H1 (cell line): ENCODE results near the gene APMAP. TPM values are rescaled to one million over a fixed set of nuclear protein-coding genes. Genes with fewer than 3 reads are reported as not detected.

Experiments
- CTCF ChIA-PET: fragments of 300-600 bp; sonication (Branson Sonifier 250); formaldehyde crosslinking; loops from one replicate; lab custom pipeline; 2021; ENCODE audit not compliant: partially characterized antibody; lab: Charles Lee
- POLR2A ChIA-PET: fragments of 300-600 bp; sonication (Branson Sonifier 250); formaldehyde crosslinking; loops from one replicate; lab custom pipeline; 2021; ENCODE audit warnings: inconsistent platforms; ENCODE audit not compliant: partially characterized antibody; lab: Charles Lee
- DNase-seq, 2 experiments: peaks; one replicate each; pipeline versions ENCODE4 v3.0.0 to v3.0.0-alpha.2; 2010 to 2022; ENCODE audit warnings: low spot score in 2 of 2, low read depth in 1 of 2, mixed read lengths in 1 of 2
- FAIRE-seq: peaks from 2 replicates; lab custom pipeline; 2011; peaks lifted over from hg19 to GRCh38; lab: Jason Lieb, UNC
- H2AFZ ChIP-seq: 2 replicates; pipeline ENCODE4 v1.8.1; 2012; ENCODE audit warnings: low read length, inconsistent platforms
- H2AK5ac ChIP-seq: 2 replicates; pipeline ENCODE4 v1.6.1; 2013; ENCODE audit warnings: low read depth, low read length
- H2BK120ac ChIP-seq: replicated peaks from 2 replicates; pipeline ENCODE3; 2013; ENCODE audit warnings: low read depth, low read length, inconsistent platforms
- H2BK12ac ChIP-seq: 2 replicates; pipeline ENCODE4 v1.6.1; 2013; ENCODE audit warnings: low read depth, low read length
- H2BK15ac ChIP-seq: 2 replicates; pipeline ENCODE4 v1.6.1; 2013; ENCODE audit warnings: low read length
- H2BK20ac ChIP-seq: 2 replicates; pipeline ENCODE4 v1.6.1; 2013; ENCODE audit warnings: low read length
- H2BK5ac ChIP-seq: 2 replicates; pipeline ENCODE4 v1.6.1; 2013; ENCODE audit warnings: low read depth, low read length
- H3K14ac ChIP-seq: 2 replicates; pipeline ENCODE4 v1.6.1; 2013; ENCODE audit warnings: inconsistent platforms; ENCODE audit not compliant: insufficient read length
- H3K18ac ChIP-seq: 2 replicates; pipeline ENCODE4 v1.6.1; 2013; ENCODE audit warnings: low read length; ENCODE audit errors: extremely low read depth
- H3K23ac ChIP-seq: 2 replicates; pipeline ENCODE4 v1.6.1; 2013; ENCODE audit warnings: inconsistent platforms; ENCODE audit not compliant: insufficient read length
- H3K23me2 ChIP-seq: 2 replicates; pipeline ENCODE4 v1.6.1; 2013; ENCODE audit warnings: low read depth, low read length
- H3K27ac ChIP-seq: 2 replicates; pipeline ENCODE4 v1.6.1; 2011; ENCODE audit warnings: low read depth, low read length, inconsistent platforms
- H3K27me3 ChIP-seq, 4 experiments: replicated peaks in 1 of 4; 1 replicate in 1 of 4; 2 replicates in 3 of 4; pipeline versions ENCODE4 v1.6.1 to v1.8.1; 2011 to 2013; ENCODE audit warnings: low read length in 3 of 4, mild to moderate bottlenecking in 3 of 4, inconsistent platforms in 2 of 4, mixed read lengths in 2 of 4, moderate library complexity in 1 of 4; ENCODE audit not compliant: control insufficient read depth in 3 of 4, insufficient read depth in 3 of 4; ENCODE audit errors: extremely low read depth in 1 of 4
- H3K36me3 ChIP-seq, 4 experiments: 2 replicates each; pipeline versions ENCODE4 v1.6.1 to v1.8.1; 2011 to 2013; ENCODE audit warnings: mild to moderate bottlenecking in 4 of 4, low read length in 3 of 4, moderate library complexity in 2 of 4, control low read depth in 1 of 4, inconsistent platforms in 1 of 4; ENCODE audit not compliant: insufficient read depth in 4 of 4, control insufficient read depth in 2 of 4
- H3K4ac ChIP-seq: replicated peaks from 2 replicates; pipeline ENCODE3; 2013; ENCODE audit warnings: low read length, low read depth, mixed read lengths, inconsistent platforms; ENCODE audit not compliant: insufficient read length
- H3K4me1 ChIP-seq, 4 experiments: replicated peaks in 1 of 4; 1 replicate in 1 of 4; 2 replicates in 3 of 4; pipeline versions ENCODE4 v1.6.1 to v1.8.1; 2011 to 2013; ENCODE audit warnings: low read length in 3 of 4, inconsistent platforms in 2 of 4, mixed read lengths in 1 of 4; ENCODE audit not compliant: insufficient read depth in 4 of 4, control insufficient read depth in 3 of 4
- H3K4me2 ChIP-seq, 2 experiments: 2 replicates each; pipeline versions ENCODE4 v1.6.1 to v1.8.1; 2011 to 2013; ENCODE audit warnings: low read depth in 2 of 2, low read length in 2 of 2, control low read depth in 1 of 2, inconsistent platforms in 1 of 2, mild to moderate bottlenecking in 1 of 2; ENCODE audit not compliant: insufficient read depth in 1 of 2
- H3K4me3 ChIP-seq, 4 experiments: fragments of 200-600, 300-600 bp in 1 of 4; sonication (generic), shearing (Covaris generic), sonication (Bioruptor Twin) in 1 of 4; 2 replicates each; pipeline versions ENCODE4 v1.5.1 to v1.8.1; 2011 to 2016; ENCODE audit warnings: low read length in 4 of 4, low read depth in 3 of 4, control low read depth in 2 of 4, inconsistent platforms in 2 of 4, mild to moderate bottlenecking in 2 of 4, mixed read lengths in 1 of 4, moderate library complexity in 1 of 4; ENCODE audit not compliant: insufficient read depth in 2 of 4; ENCODE audit errors: extremely low read depth in 1 of 4
- H3K56ac ChIP-seq: replicated peaks from 2 replicates; pipeline ENCODE3; 2013; ENCODE audit warnings: low read depth, mild to moderate bottlenecking, mixed read lengths, low read length, inconsistent platforms; ENCODE audit not compliant: insufficient read length
- H3K79me1 ChIP-seq: 2 replicates; pipeline ENCODE4 v1.6.1; 2013; ENCODE audit warnings: low read depth, low read length, control low read depth
- H3K79me2 ChIP-seq, 2 experiments: 2 replicates each; pipeline versions ENCODE4 v1.6.1 to v1.8.1; 2012 to 2013; ENCODE audit warnings: low read length in 2 of 2, mild to moderate bottlenecking in 2 of 2, inconsistent platforms in 1 of 2; ENCODE audit not compliant: insufficient read depth in 2 of 2, control insufficient read depth in 1 of 2
- H3K9ac ChIP-seq, 4 experiments: replicated peaks in 1 of 4; 1 replicate in 1 of 4; 2 replicates in 3 of 4; pipeline versions ENCODE4 v1.6.1 to v1.8.1; 2011 to 2013; ENCODE audit warnings: low read depth in 3 of 4, low read length in 3 of 4, control low read depth in 2 of 4, mild to moderate bottlenecking in 2 of 4, moderate library complexity in 2 of 4, inconsistent platforms in 1 of 4; ENCODE audit errors: extremely low read depth in 1 of 4
- H3K9me3 ChIP-seq, 2 experiments: 2 replicates each; pipeline versions ENCODE4 v1.6.1 to v1.8.1; 2012 to 2013; ENCODE audit warnings: mild to moderate bottlenecking in 2 of 2, moderate library complexity in 2 of 2, control low read depth in 1 of 2, inconsistent platforms in 1 of 2, low read depth in 1 of 2, low read length in 1 of 2, mixed read lengths in 1 of 2; ENCODE audit not compliant: insufficient read depth in 2 of 2
- H4K20me1 ChIP-seq, 2 experiments: replicated peaks in 1 of 2; 2 replicates each; pipeline versions ENCODE3 to v1.8.1; 2011 to 2013; ENCODE audit warnings: inconsistent platforms in 2 of 2, low read length in 2 of 2, mild to moderate bottlenecking in 1 of 2; ENCODE audit not compliant: insufficient read depth in 2 of 2, control insufficient read depth in 1 of 2
- H4K5ac ChIP-seq: 2 replicates; pipeline ENCODE4 v1.6.1; 2013; ENCODE audit warnings: low read length, low read depth, mixed read lengths, inconsistent platforms; ENCODE audit not compliant: insufficient read length
- H4K8ac ChIP-seq: 2 replicates; pipeline ENCODE4 v1.8.0; 2013; ENCODE audit warnings: mild to moderate bottlenecking, moderate library complexity, low read length, inconsistent platforms; ENCODE audit not compliant: insufficient read depth; ENCODE audit errors: extremely low read depth
- H4K91ac ChIP-seq: replicated peaks from 2 replicates; pipeline ENCODE3; 2013; ENCODE audit warnings: low read length, mixed read lengths, inconsistent platforms; ENCODE audit not compliant: insufficient read length
- ATF2 ChIP-seq: IDR thresholded peaks from 2 replicates; pipeline ENCODE4 v1.6.1; 2012; ENCODE audit warnings: low read length, inconsistent platforms
- BRCA1 ChIP-seq: IDR thresholded peaks from 2 replicates; pipeline ENCODE4 v1.6.1; 2012; ENCODE audit warnings: low read depth, low read length, improper control_type of control experiment
- CHD1 ChIP-seq: IDR thresholded peaks from 2 replicates; pipeline ENCODE4 v1.6.1; 2012; ENCODE audit warnings: low read depth, low read length, improper control_type of control experiment
- RNF2 ChIP-seq: fragments of 200-900, 300-1000 bp; sonication (generic); IDR thresholded peaks from 2 replicates; pipeline ENCODE4 v1.7.1; 2016; ENCODE audit warnings: borderline replicate concordance, low read depth, mild to moderate bottlenecking, antibody characterized with exemption, low read length; ENCODE audit not compliant: poor library complexity, severe bottlenecking; ENCODE audit errors: missing control alignments
- SP4 ChIP-seq: IDR thresholded peaks from 2 replicates; pipeline ENCODE4 v1.6.1; 2012; ENCODE audit warnings: low read length, inconsistent platforms
- ZNF274 ChIP-seq: IDR thresholded peaks from 2 replicates; pipeline ENCODE4 v1.7.0; 2012; ENCODE audit warnings: low read length, borderline replicate concordance; ENCODE audit errors: extremely low read depth
- WGBS, 2 experiments: shearing (Covaris generic) in 1 of 2; methylation state at CpG; one replicate each; pipeline versions ENCODE4 v1.1.6 to v1.1.7; 2013 to 2015; ENCODE audit warnings: low lambda C conversion rate in 2 of 2, mixed read lengths in 2 of 2, inconsistent platforms in 1 of 2, low coverage in 1 of 2, missing lambda C conversion rate in 1 of 2; ENCODE audit not compliant: insufficient replicate concordance in 2 of 2, insufficient coverage in 1 of 2, insufficient read length in 1 of 2; ENCODE audit errors: extremely low coverage in 1 of 2, missing lambda C conversion rate in 1 of 2; 5-methylcytosine and 5-hydroxymethylcytosine counted together
- polyA plus RNA-seq, 7 experiments: library from polyadenylated mRNA; depleted of rRNA in 3 of 7; stranded (reverse) in 5 of 7; unstranded in 2 of 7; fragments of >200 nt in 5 of 7; fragments of 200-250 nt in 2 of 7; gene quantifications; 1 replicate in 5 of 7; 2 replicates in 1 of 7; 4 replicates in 1 of 7; pipeline versions ENCODE4 v1.2.1 to v1.2.3, GENCODE V29; 2011 to 2013; ENCODE audit warnings: missing spikeins in 2 of 7, mixed read lengths in 2 of 7
- total RNA-seq: library from RNA; stranded (reverse); fragmentation: NEBNext Ultra II Directional; extraction: Animal tissue kit (Norgen Biotek cat#: 25700); gene quantifications from 2 replicates; pipeline ENCODE4 v1.2.1, GENCODE V29; 2021

Gene APMAP
- total and polyA plus RNA-seq, 2 of the 8 experiments (the other 6 are each of a cell fraction or from before 2014, with no cell fraction given), result 31.3 to 66.0 TPM

- TF ChIP-seq ATF2 (no peak), RNF2 (no peak), BRCA1 (no peak), SP4 (no peak), CHD1 (no peak), ZNF274 (no peak)
- TF ChIP-seq, all 59 proteins: peak for 0
- H4K20me1 ChIP-seq, result no peaks in the 10 kb centered on the region
- no peak overlapping the region for H3K56ac ChIP-seq
- H3K79me2 ChIP-seq, result no peaks in the 10 kb centered on the region
- peaks cover 0 to 5% (median 1%) of the 10 kb centered on the region in 4 experiments; a peak in 3 of 7 replicates for H3K4me1 ChIP-seq
- no peak overlapping the region for H3K23ac ChIP-seq
- DNase-seq, result no peak
- FAIRE-seq, result no peak
- H3K4me2 ChIP-seq, result no peak overlapping the region
- no peak overlapping the region for H3K18ac ChIP-seq
- H4K8ac ChIP-seq, result no peak overlapping the region
- no peak overlapping the region for H3K27ac ChIP-seq
- no peak overlapping the region for H2BK12ac ChIP-seq
- H3K27me3 ChIP-seq, result no peaks in the 10 kb centered on the region; a peak in 1 of 7 replicates
- no peak overlapping the region for H2BK120ac ChIP-seq
- H3K23me2 ChIP-seq, result no peaks in the 10 kb centered on the region
- H4K91ac ChIP-seq, result no peak overlapping the region
- ChIA-PET CTCF (interaction anchor here (0.8 to 1.5 kb wide), 2 partner anchors 23 to 29 kb away, joined by 3 read pairs; no protein-coding TSS in a partner anchor), POLR2A (interaction anchor here (0.6 kb wide), 1 partner anchor 29 kb away, joined by 4 read pairs; no protein-coding TSS in a partner anchor)
- no peak overlapping the region for H3K4me3 ChIP-seq
- no peak overlapping the region for H2BK15ac ChIP-seq
- H2AK5ac ChIP-seq, result no peak overlapping the region
- H3K9ac ChIP-seq, result no peak overlapping the region
- H3K14ac ChIP-seq, result no peak overlapping the region
- no peaks in the 10 kb centered on the region for H3K36me3 ChIP-seq
- no peaks in the 10 kb centered on the region for H3K79me1 ChIP-seq
- no peak overlapping the region for H3K4ac ChIP-seq
- H2BK5ac ChIP-seq, result no peak overlapping the region
- WGBS, 2 experiments, result 83% methylated on average over 7 of the region's 7 CpGs; no CpG with 5 or more reads in 1 of the 2 experiments
- no peak overlapping the region for H2AFZ ChIP-seq
- H4K5ac ChIP-seq, result no peak overlapping the region
- peaks cover 0 to 5% of the 10 kb centered on the region in 2 experiments; a peak in 1 of 4 replicates for H3K9me3 ChIP-seq
- H2BK20ac ChIP-seq, result no peak overlapping the region
Measured at GRCh38 chr20:25036331-25036936, 43.9 kb upstream of the APMAP start.
